H1 (cell line): Measurements from ENCODE around the gene SPRR1B.

ENCODE experiments used
- TF ChIP-seq, protein P1 (sequence below), 3 experiments: IDR thresholded peaks; 1 replicate in 2 of 3; 2 replicates in 1 of 3; pipeline versions ENCODE4 v1.5.1 to v1.6.1; 2011; ENCODE audit warnings: low read length in 3 of 3, mild to moderate bottlenecking in 3 of 3, inconsistent platforms in 2 of 3, low read depth in 1 of 3, moderate library complexity in 1 of 3; ENCODE audit not compliant: insufficient read depth in 1 of 3; ENCODE audit errors: control extremely low read depth in 1 of 3
- TF ChIP-seq, protein P2 (sequence below): IDR thresholded peaks from 2 replicates; pipeline ENCODE4 v1.6.1; 2012; ENCODE audit warnings: low read length, inconsistent platforms
- TF ChIP-seq, protein P3 (sequence below): IDR thresholded peaks from 2 replicates; pipeline ENCODE4 v1.6.1; 2012; ENCODE audit warnings: inconsistent platforms

DNA sequence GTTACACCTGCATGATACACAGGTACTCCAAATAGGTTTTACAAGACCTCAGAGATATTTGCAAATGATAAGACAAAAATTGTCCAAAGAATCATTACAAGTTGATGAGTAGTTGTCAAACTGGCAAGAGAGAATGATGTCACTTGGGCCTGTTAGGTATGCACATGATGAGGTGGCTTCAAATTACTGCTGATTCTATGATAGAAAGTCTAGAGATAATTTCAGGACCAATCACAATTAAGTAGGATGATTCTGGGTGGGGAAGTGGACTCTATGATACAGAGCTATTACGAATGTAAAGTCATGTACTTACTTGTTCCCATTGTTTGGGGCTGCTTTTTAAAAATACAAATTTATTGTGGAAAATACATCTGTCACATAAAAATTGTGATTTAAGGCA lies 5.2 kb upstream of the SPRR1B start:
- TF ChIP-seq, protein P1, sequence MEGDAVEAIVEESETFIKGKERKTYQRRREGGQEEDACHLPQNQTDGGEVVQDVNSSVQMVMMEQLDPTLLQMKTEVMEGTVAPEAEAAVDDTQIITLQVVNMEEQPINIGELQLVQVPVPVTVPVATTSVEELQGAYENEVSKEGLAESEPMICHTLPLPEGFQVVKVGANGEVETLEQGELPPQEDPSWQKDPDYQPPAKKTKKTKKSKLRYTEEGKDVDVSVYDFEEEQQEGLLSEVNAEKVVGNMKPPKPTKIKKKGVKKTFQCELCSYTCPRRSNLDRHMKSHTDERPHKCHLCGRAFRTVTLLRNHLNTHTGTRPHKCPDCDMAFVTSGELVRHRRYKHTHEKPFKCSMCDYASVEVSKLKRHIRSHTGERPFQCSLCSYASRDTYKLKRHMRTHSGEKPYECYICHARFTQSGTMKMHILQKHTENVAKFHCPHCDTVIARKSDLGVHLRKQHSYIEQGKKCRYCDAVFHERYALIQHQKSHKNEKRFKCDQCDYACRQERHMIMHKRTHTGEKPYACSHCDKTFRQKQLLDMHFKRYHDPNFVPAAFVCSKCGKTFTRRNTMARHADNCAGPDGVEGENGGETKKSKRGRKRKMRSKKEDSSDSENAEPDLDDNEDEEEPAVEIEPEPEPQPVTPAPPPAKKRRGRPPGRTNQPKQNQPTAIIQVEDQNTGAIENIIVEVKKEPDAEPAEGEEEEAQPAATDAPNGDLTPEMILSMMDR (IDR thresholded peaks at IDR 0.05; ENCODE audit: control extremely low read depth in 1 of 3, insufficient read depth in 1 of 3, low read depth in 1 of 3, low read length in 3 of 3) = no peak
- TF ChIP-seq, protein P2, sequence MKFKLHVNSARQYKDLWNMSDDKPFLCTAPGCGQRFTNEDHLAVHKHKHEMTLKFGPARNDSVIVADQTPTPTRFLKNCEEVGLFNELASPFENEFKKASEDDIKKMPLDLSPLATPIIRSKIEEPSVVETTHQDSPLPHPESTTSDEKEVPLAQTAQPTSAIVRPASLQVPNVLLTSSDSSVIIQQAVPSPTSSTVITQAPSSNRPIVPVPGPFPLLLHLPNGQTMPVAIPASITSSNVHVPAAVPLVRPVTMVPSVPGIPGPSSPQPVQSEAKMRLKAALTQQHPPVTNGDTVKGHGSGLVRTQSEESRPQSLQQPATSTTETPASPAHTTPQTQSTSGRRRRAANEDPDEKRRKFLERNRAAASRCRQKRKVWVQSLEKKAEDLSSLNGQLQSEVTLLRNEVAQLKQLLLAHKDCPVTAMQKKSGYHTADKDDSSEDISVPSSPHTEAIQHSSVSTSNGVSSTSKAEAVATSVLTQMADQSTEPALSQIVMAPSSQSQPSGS = no peak
- TF ChIP-seq, protein P3, sequence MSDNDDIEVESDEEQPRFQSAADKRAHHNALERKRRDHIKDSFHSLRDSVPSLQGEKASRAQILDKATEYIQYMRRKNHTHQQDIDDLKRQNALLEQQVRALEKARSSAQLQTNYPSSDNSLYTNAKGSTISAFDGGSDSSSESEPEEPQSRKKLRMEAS = no peak
